Right renal cortex interstitium (tissue), 3 donors: ENCODE measurements around the gene STPG4. TPM values are rescaled to one million over a fixed set of nuclear protein-coding genes. Genes with fewer than 3 reads are reported as not detected.

Experiments used
- DNase-seq, 3 donors: peaks; one replicate each; pipeline ENCODE4 v3.0.0-alpha.2; 2013; ENCODE audit warnings: low read depth in 3 of 3, low spot score in 2 of 3
- polyA plus RNA-seq, 3 donors: library from polyadenylated mRNA; unstranded; fragments of 120-200 nt; gene quantifications; one replicate each; pipeline ENCODE4 v1.2.1, GENCODE V29; 2013; ENCODE audit not compliant: insufficient read length in 3 of 3

Gene STPG4
- polyA plus RNA-seq, 3 donors = not detected

DNA sequence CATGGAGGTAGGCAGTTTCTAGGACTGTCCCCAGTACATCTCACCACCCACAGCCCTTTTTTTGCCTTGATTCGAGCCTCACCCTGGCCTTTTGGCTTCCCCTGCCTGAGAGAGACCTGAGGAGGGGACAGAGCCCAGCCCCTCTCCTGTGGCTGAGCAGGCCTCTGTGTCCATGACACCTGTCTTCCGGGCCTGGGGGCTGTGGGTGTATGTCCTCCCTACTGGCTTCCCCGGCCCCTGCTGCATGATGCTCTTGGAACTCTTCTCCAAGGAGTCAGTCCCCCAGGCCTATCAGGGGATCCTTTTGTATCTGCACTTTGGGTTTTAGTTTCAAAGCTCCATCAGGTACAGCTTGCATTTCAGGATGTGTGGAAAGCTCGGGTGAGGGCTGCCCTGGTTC lies 80.4 kb downstream of the STPG4 start:
- DNase-seq = no peak

DNA sequence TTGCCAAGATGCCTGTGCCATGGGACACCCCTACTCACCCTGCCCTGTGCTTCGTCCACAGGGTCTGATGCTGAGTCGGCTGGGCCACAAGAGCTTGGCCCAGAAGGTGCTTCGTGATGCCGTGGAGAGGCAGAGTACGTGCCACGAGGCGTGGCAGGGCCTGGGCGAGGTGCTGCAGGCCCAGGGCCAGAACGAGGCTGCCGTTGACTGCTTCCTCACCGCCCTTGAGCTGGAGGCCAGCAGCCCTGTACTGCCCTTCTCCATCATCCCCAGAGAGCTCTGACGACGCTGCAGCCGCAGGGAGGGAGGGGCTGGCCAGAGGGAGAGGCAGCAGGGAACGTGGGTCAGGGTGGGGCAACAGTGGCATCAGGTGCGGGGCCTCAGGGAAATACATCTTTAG lies 81.5 kb downstream of the STPG4 start:
- DNase-seq = no peak

DNA sequence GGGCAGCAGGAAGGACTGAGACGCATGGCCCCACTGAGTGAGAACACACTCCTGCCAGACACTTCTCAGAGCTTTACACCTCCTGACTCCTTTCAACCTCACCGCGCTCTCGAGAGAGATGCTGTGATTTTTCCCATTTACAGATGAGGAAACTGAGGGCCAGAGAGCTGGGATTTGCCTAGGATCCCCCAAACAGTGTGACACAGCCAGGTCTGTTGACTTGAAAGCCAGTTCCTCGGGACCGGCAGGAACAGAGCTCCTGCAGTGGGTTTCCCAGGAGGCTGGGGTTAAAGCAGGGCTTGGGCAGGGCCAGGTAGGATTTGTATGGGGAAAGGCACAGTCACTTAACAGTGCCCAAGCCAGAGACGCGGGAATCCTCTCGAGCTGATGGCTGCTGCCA lies 81.9 kb downstream of the STPG4 start:
- DNase-seq = no peak

DNA sequence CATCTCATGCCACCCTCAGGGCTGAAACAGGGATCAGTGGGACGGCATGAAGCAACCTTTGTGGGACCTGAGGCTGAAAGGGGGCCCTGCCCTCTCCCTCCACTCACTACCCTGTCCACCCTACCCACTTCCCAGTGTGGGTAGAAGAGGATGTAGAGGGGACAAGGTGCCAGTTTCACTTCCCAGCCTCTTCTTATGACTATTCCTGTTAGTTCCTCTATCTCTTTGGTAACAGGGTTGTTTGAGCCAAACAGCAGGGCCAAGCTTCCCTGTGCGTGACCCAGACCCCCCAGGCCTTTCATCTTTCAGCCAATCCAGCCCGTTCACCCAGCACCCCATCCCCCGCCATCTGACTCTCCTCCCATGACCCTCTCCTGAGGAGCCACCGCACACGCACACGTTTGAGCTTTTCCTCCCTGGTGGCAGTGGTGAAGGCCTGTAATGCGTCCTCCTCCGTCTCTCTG lies 82.3 kb downstream of the STPG4 start:
- DNase-seq = no peak

DNA sequence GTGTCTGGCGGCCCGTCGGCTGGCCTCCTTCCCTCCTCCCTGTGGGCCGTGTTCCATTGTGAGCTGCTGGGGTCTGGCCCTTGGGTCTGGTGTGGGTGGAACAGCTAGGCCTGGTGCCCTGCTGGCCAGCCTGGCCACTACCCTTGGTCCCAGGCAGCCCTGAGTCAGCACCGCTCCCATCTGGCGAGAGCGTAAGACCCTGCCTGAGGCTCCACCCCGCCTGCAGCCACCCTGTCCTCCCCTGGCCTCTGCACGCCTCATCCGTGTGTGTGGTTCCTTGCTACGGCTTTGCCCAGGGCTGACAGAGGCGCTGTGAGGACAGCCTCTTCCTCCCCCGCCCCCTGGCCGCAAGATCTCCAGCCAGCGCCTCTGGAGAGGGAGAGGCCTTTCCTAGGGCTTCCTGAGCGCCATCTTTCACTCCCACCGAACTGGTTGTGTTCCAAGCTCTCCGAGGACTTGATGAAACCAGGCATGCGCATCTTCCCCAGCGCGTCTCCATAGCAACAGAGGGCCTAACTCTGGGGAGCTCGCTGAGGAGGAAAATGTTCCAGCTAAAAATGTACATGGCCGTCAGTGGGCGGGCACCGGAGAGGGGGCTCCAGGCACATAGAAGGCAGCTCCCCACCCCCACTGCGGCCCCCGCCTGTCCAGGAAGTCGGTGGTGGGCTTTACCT lies 83.0 kb downstream of the STPG4 start:
- DNase-seq = peak in 2 of 3 donors; percentile 78 to 83

DNA sequence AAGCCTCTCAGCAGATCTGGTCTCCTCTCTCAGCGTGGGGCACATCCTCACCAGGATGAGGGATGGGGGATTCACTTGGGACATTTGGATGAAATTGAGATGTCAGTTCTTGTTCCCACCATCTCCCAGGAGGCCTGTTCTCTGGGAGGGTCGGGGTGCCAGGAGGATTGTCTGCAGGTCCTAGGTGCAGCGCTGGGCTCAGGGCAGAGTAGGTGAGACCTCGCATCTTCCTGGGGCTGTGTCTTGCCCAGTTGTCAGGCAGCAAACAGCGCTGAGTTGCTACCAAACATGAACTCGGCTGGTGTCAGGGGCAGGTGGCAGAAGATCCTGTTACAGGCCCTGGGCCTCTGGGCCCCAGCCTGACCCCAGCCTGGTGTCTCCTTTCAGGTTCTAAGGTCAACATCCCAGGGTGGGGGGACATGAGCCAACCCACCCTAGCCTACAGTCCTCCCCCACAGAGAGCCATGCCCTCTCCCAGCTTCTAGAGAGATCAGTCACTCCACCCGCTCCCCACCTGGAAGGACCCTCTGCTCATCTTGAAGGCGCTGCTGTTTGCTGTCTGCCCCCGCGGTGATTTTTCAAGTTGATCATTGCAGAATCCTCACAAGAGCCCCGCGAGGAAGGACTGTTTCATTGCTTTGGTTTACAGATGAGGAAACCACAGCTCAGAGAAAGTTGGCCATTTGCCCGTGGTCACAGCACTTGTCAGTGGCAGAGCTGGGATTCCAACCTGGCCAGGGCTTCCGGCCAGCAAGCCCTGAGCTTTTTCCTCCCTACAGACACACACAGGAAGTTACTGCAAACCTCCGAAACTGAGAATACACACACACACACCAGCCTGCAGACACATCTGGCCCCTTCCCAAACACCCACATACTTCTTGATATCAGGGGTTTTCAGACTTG lies 83.9 kb downstream of the STPG4 start:
- no peak for DNase-seq

DNA sequence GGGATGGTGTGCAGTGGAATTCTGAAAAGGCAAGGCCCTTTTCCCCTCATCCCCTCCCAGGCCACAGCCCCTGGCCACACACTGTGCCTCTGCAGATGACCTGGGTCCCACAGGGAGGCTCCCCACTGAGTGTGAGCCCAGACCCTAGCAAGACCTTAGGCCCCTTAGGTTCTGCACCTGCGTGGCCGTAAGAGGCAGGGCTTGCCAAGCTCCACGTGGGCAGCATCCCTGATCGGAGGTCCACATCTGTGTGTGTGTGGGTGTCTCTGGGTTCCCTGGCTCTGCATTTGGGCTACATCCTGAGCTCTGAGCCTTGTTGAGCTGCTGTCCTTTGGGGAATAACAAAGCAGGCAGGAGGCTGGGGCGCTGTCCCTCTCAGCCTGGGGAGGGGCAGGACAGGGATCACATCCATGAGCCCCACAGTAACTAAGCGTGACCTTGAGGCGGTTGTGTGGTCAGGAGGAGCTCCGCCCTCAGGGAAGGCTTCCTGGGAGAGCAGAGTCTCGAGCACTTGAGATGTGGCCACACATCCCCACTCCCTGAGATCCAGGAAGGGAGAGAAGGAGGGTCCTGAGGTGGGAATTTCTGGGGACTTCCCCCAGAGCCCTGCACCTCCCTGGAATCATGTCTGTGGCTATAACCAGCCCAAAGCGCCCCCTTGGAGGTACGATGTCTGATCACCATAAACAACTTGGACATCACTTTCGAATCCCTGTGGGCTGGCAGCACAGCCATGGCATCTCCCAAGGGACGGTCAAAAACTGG lies 84.8 kb downstream of the STPG4 start:
- no peak for DNase-seq

DNA sequence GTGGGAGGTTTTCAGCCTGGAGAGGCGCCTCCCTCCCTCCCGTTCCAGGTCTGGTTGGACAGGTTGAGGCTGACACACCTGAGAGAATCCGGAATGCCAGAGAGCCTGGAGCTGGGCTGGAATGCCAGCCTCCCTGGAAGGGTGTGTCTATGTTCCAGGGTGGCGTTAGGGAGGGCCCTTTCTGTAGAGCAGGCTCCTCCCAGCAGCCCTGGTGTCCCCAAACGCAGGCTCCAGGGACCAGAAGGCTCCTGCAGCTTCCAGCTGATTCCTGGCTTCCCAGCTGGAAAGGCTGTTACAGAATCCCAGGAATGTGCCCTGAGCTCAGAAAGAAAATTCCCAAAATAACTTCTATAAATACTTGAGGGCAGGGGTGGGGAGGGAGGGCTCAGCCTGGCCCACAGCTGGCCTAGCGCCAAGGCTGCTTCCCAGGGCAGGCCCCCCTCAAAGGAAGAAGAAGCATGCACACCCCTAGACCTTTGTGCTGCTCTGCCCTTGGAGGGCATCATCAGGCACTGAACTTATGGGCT lies 85.4 kb downstream of the STPG4 start:
- DNase-seq = peak in 1 of 3 donors; percentile 57

DNA sequence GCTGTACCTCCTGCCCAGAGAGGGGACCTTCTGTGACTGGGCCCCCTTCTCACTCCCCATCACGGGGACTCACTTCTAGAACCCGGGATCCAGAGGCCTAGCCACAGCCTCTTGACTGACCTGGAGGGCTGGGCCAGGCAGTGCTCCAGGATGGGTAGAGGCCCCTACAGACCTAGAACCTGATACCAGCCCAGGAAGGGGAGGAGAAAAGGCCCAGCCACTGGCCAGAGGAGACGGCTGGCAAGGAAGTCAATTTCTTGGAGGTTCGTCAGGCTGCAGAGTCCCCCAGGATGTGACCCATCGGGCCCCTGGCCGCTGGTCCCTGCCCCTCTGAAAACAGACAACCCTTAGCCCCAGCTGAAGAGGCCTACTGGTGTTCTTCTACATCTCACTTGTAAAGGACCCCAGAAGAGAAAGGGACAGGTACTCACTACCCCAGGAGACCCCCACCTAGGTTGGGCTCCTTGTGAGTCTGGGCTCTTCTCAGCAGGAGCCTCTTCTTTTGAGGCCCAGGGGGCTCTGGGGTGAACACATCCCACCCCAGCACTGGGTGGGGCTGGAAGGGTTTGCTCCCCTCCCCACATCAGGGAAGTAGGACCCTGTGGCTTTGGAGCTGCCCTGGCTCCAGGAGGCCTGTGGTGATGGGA lies 86.0 kb downstream of the STPG4 start:
- DNase-seq = no peak

DNA sequence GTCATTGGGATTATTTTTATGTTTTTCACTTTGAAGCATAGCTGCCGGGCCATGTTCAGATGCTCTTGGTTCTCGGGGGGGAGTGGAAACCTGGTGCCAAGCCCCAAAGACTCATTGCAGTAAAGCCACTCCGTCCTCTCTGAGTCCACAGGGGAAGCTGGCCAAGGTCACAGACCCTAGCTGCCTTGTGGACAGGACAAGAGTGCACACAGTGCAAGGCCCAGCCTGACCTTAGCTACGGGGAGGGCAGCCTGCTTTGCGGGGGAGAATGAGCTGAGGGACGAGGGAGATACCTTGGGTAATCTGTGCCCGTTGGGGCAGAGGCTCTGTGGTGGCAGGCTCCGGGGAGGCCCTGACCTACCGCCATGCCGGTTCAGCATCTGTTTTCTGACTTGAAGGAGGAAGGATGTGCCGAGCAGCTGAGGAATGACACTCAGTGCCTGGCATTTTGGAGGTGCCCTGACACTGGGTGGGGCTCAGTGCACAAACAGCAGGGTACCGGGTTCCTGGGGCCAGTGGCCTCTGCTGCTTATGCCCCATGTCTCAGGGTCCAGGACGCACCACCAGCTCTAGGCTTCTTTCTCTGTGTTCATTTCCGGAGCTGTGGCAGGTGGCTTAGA lies 87.2 kb downstream of the STPG4 start:
- no peak for DNase-seq

DNA sequence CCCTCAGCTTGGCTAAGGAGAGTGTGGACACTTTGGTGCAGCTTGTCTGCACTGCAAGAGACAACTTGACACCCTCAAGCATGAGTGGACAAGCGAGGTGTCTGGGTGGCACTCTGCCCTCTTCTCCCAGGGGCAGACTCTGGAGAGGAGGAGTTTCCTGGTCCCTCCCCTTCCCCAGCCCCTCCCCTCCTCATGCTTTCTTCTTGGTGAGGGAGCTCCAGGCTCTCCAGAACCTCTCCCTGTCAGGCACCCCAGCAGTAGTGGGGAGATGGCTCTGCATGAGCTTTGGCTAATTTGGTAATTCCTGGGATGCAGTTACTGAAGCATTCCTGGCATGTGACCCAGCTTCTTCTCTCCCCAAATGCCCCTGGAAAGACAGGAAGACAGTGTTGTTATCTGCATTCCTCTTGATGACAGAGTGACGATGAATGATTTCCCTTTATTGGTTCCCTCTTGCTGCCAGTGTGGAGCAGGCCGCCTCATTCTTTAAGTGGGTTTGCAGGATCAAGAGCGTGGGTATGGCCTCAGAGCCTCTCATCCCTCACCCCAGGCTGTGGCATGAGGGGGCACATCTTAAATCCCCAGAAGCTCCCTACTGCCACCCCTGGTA lies 89.2 kb downstream of the STPG4 start:
- DNase-seq = no peak

DNA sequence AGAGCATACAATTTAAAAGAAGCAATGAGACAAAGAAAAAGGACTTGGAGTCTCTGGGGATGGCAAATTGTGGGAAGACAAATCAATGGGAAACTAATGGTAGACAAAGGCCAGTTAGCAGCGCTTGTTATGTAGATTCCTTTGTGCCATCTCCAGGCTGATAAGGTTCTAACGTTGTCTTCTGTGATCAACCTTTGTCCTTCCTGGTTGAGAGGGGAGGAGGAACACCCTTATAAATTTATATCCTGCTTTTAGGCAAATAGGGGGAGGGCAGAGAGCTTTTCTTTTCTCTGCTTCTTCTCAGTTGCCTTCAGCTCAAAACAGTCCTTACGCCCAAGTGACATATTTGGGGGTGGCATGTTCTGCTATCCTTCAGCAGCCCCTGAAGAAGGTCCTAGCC lies 89.8 kb downstream of the STPG4 start:
- DNase-seq = no peak

DNA sequence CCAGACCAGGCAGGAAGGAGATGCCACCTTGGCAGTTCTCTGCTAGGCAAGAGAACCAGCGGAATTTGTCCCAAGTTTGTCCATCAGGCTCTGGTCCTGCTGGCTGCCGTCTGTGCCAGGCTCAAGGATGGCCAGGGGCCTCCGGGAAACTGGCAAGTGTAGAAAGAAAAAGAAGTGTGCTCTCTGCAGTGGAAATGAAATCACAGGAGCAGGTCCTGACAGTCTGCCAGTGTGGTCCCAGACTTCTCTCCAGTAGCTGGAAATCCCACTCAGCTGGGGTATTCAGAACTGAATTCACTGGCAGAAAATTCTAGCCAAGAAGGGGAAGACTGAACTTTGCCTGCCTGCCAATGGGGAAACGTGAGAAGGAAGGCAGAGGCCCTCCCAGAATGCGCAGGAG lies 91.0 kb downstream of the STPG4 start:
- no peak for DNase-seq

DNA sequence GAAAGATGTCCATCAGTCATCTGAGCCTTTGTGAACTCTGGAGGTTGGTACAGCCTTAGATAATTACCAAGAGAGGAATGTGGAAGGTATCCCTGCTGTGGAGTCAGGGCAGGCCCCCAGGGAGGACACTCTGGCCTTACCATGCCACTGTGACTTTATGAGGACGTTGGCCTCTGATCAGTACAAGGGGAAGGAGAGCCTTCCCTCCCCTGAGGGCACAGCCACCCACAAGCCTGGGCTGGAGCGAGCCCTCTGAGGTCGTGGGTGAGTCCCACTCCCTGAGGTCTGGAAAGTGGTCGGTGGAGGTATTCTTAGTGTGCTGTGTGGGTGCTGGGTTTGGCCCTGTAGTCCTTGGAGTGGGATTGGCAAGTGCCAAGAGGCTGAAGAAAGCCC lies 91.6 kb downstream of the STPG4 start:
- DNase-seq = no peak

DNA sequence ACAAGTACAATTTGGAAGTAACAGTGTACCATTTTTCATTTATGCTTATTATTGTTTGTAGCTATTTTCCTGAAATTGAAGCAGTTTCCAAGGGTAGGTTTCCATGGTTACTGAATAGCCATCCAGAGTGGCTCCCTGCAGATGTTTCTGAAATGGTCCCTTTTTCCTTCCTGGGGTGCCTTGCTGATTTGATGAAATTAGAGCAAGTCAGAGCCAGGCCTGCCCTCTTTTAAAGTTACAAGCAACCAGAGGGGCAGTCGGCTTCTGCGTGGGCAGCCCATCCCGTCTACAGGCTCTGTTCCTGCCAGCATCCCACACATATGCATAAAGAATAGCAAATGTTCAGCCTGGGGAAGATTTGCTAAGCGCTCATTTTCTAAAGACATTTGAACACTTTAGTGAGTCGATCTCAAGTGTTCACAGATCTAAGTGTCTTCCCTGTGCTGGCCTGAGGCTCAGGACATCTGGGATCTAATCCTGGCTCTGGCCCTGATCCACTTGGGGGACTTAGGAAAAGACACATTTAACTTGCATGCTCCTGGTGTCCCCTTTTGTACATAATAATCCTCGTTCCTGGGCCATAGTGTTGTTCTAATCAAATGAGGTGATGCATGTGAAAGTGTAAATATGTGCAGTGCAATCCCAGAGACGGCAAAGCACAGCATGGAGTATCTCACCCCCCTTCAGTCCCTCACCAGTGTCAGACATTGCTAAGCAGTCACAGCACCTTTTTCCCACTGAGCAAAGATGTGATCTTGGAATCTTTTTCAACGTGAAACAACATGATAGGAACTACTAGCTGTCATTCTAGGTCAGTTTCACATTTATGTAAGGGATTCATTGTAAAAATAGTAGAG lies 92.2 kb downstream of the STPG4 start:
- DNase-seq = no peak

DNA sequence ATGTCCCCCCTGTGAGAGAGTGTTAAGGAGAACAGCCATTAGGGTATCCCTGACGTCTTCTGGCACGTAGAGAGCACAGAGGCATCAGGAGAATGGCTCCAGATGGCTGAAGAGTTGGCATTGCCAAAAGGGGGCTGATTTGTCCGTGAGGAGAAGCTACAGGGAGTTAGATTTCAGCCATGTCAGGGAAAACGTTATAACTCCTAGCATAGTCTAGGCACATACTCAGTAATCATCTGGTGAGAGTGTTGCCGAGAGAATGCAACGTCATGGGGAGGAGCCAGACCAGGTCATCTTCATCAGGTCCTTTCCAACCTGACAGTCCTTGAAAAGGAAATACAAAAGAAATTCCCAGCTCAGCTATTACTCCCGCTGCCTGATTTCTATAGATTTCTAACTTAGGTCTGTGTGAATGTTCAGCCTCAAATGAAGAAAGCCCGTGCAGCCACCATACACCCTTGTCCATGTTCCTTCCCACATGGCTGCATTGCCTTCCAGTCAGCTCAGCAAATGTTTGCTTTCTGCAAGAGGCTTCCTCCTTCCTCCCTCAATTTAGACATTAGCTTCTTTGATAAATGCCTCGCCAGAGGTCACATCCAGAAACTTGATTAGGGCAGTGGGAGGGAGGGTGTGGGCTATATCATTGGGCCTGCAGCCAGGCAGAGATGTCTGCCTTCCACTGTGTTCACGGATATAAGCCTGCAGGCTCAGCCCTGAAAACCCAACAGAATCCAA lies 93.0 kb downstream of the STPG4 start:
- DNase-seq = no peak

DNA sequence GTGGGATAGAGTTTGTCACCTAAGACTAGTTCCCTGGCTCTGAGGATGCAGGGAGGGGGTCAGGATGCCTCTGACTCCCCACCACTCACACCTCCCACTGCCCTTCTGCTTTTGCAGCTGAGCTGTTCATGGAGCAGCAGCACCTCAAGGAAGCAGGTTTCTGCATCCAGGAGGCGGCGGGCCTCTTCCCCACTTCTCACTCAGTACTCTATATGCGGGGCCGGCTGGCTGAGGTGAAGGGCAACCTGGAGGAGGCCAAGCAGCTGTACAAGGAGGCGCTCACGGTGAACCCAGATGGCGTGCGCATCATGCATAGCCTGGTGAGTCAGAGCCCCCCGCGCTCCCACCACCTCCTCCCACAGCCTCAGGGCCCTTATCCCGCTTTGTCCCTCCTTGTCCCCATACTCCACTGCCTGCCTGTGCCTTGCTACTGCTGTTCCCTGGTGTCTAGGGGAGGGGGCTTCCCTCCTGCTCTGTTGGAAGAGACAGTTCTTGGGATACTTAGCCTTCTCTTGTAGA lies 94.4 kb downstream of the STPG4 start:
- DNase-seq = no peak
